Astrocyte of the hippocampus (primary cell): ENCODE measurements around the gene PFN3.
"Not testable (repeated sequence)": the region's sequence is repeated elsewhere in the genome, so short reads cannot be mapped to it uniquely, and the experiment has no call there.

ENCODE experiments used
- DNase-seq: peaks from one replicate; pipeline ENCODE4 v3.0.0; 2011; ENCODE audit warnings: low read depth, low spot score

The PFN3 gene

GRCh38 chr5:177396078-177396477 is 4.4 kb downstream of the PFN3 start:
- DNase-seq = no peak

GRCh38 chr5:177393990-177394389 is 6.5 kb downstream of the PFN3 start:
- DNase-seq = no peak

GRCh38 chr5:177393206-177393765 is 7.2 kb downstream of the PFN3 start:
- DNase-seq = no peak

- DNase-seq = no peak
These were observed 7.7 kb downstream of the PFN3 start for GRCh38 chr5:177392765-177393164.

- peak; percentile 93 for DNase-seq
These were observed 9.8 kb downstream of the PFN3 start for GRCh38 chr5:177390363-177391300.

GRCh38 chr5:177389241-177390169 is 11.0 kb downstream of the PFN3 start:
- peak; percentile 79 for DNase-seq

- no peak for DNase-seq
These were observed 11.9 kb downstream of the PFN3 start for GRCh38 chr5:177388521-177389052.

- no peak for DNase-seq
These were observed 13.1 kb downstream of the PFN3 start for GRCh38 chr5:177387405-177387804.

- DNase-seq = no peak
These were observed 13.9 kb downstream of the PFN3 start for GRCh38 chr5:177386542-177386941.

- no peak for DNase-seq
These were observed 14.7 kb downstream of the PFN3 start for GRCh38 chr5:177385720-177386119.

GRCh38 chr5:177384134-177384533 is 16.3 kb downstream of the PFN3 start, which contains the start of gene SLC34A1:
TSS of gene SLC34A1 (plus strand) at chr5:177384434. CDS start at chr5:177385742, 1,308 bp downstream.
- no peak for DNase-seq

- DNase-seq = no peak
These were observed 17.3 kb downstream of the PFN3 start for GRCh38 chr5:177383181-177383580.

- peak; percentile 54 for DNase-seq
These were observed 17.9 kb downstream of the PFN3 start for GRCh38 chr5:177382423-177383029.

GRCh38 chr5:177380805-177381126 is 19.7 kb downstream of the PFN3 start:
- DNase-seq = no peak

- peak; percentile 78 for DNase-seq
These were observed 21.3 kb downstream of the PFN3 start for GRCh38 chr5:177378884-177379883.

- DNase-seq = no peak
These were observed 22.3 kb downstream of the PFN3 start for GRCh38 chr5:177377851-177378776.

GRCh38 chr5:177376107-177376506 is 24.4 kb downstream of the PFN3 start:
- no peak for DNase-seq

- DNase-seq = not testable (repeated sequence)
These were observed 24.9 kb downstream of the PFN3 start for GRCh38 chr5:177375516-177375915.

- DNase-seq = no peak
These were observed 26.2 kb downstream of the PFN3 start for GRCh38 chr5:177374211-177374610.
